Measurements from ENCODE around the gene CUTC.
"Not testable (repeated sequence)": the region's sequence is repeated elsewhere in the genome, so short reads cannot be mapped to it uniquely, and the experiment has no call there.

The CUTC gene

GRCh38 chr10:99720387-99720786 lies 11.6 kb upstream of the CUTC start:
- DNase-seq (ENCODE audit: insufficient read length, low spot score), result no peak
- TF ChIP-seq CTCF (IDR thresholded peaks at IDR 0.05; ENCODE audit: insufficient read depth, missing control alignments), result no peak
- no peak for FAIRE-seq

GRCh38 chr10:99730026-99730425 lies 2.0 kb upstream of the CUTC start:
- DNase-seq (ENCODE audit: insufficient read length, low spot score) (no peak), FAIRE-seq (no peak)
- no peak for TF ChIP-seq CTCF (IDR thresholded peaks at IDR 0.05; ENCODE audit: insufficient read depth, missing control alignments)

GRCh38 chr10:99731306-99732032 lies 565 bp upstream of the CUTC start:
- DNase-seq (ENCODE audit: insufficient read length, low spot score) (no peak), FAIRE-seq (no peak)
- no peak for TF ChIP-seq CTCF (IDR thresholded peaks at IDR 0.05; ENCODE audit: insufficient read depth, missing control alignments)

- DNase-seq (ENCODE audit: insufficient read length, low spot score) (no peak), FAIRE-seq (no peak)
- no peak for TF ChIP-seq CTCF (IDR thresholded peaks at IDR 0.05; ENCODE audit: insufficient read depth, missing control alignments)
Observed at GRCh38 chr10:99733366-99733765, 1.3 kb downstream of the CUTC start.

- not testable (repeated sequence) for DNase-seq (ENCODE audit: insufficient read length, low spot score); FAIRE-seq
Observed at GRCh38 chr10:99734111-99734510, 2.1 kb downstream of the CUTC start.

- DNase-seq (ENCODE audit: insufficient read length, low spot score) (no peak), FAIRE-seq (no peak)
- TF ChIP-seq CTCF (IDR thresholded peaks at IDR 0.05; ENCODE audit: insufficient read depth, missing control alignments), result no peak
Observed at GRCh38 chr10:99740260-99740659, 8.2 kb downstream of the CUTC start.

GRCh38 chr10:99740933-99741559 lies 9.0 kb downstream of the CUTC start:
- no peak for TF ChIP-seq CTCF (IDR thresholded peaks at IDR 0.05; ENCODE audit: insufficient read depth, missing control alignments)
- FAIRE-seq (peak; percentile 67), DNase-seq (ENCODE audit: insufficient read length, low spot score) (no peak)

Measured in D721Med (cell line).